Breast epithelium (tissue), 3 donors: Measurements from ENCODE around the gene ABCC11.

Experiments
- CTCF ChIP-seq, 3 donors: fragments of 450-650 bp; IDR thresholded peaks; one replicate each; pipeline ENCODE4 v1.5.1; 2016 to 2017; ENCODE audit warnings: antibody characterized with exemption in 3 of 3, mild to moderate bottlenecking in 3 of 3, moderate library complexity in 3 of 3
- POLR2A ChIP-seq: fragments of 450-650 bp; IDR thresholded peaks from one replicate; pipeline ENCODE4 v1.6.1; 2016; ENCODE audit warnings: antibody characterized with exemption, mild to moderate bottlenecking, moderate library complexity

GRCh38 chr16:48244863-48245195 is 2.5 kb downstream of the ABCC11 start:
- TF ChIP-seq CTCF (IDR thresholded peaks at IDR 0.05) (no peak), POLR2A (no peak)
